ENCODE data around the gene SENP1.

The SENP1 gene

DNA sequence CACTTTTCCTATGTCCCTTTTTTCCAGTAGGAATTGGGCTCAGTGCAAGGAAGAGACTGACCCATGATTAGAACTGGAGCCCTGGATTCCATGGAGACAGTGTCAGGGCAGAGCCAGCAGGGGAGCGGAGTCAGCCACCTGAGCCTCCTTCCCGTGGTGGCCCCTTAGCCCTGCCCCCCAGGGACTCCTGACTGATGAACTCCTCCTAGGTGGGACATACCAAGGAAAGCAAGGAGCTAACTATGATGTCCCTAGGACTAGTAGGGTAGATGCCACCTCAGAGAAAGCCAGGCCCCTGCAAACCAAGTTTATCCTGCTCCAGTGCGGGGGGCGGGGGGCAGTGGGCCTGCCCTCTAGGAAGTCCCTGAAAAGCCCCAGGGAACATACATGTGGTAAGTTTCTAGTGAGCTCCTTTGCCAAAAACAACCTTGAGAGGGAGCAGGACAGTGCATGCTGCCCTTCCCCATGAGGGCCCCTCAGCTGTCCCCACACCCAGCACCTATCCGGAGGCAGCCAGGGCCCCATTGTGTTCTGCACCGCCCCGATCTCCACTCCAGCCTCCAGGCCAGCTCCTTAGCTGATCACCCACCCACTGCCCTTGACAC, 95.4 kb downstream of the SENP1 start:
- H3K27me3 ChIP-seq (ENCODE audit: insufficient read depth, insufficient read length), result peaks cover 99% of the 10 kb centered on the region
- H3K4me1 ChIP-seq (ENCODE audit: insufficient read depth, insufficient read length), result peaks cover 3% of the 10 kb centered on the region
- DNase-seq (ENCODE audit: low read depth, low spot score), result no peak
- H3K9me3 ChIP-seq (ENCODE audit: insufficient read depth, low read length), result no peaks in the 10 kb centered on the region
- H3K9ac ChIP-seq (ENCODE audit: insufficient read length, low read depth), result no peak overlapping the region
- no peak overlapping the region for H3K4me3 ChIP-seq (ENCODE audit: insufficient read length, low read depth)
- TF ChIP-seq YY1 (IDR thresholded peaks at IDR 0.05; ENCODE audit: insufficient read depth, insufficient read length) (no peak), ZNF274 (IDR thresholded peaks at IDR 0.05; ENCODE audit: low read depth, low read length) (no peak), SUZ12 (IDR thresholded peaks at IDR 0.05; ENCODE audit: extremely low read depth, insufficient read depth, insufficient read length) (no peak)
- H3K36me3 ChIP-seq (ENCODE audit: insufficient read depth, insufficient read length, low read length), result no peaks in the 10 kb centered on the region

GRCh38 chr12:48009471-48009870, 96.4 kb downstream of the SENP1 start:
- no peak for DNase-seq (ENCODE audit: low read depth, low spot score)
- Histone ChIP-seq H3K9me3 (ENCODE audit: insufficient read depth, low read length) (no peaks in the 10 kb centered on the region), H3K27me3 (ENCODE audit: insufficient read depth, insufficient read length) (peaks cover 99% of the 10 kb centered on the region), H3K4me1 (ENCODE audit: insufficient read depth, insufficient read length) (peaks cover 9% of the 10 kb centered on the region), H3K4me3 (ENCODE audit: insufficient read length, low read depth) (no peak overlapping the region), H3K9ac (ENCODE audit: insufficient read length, low read depth) (no peak overlapping the region), H3K36me3 (ENCODE audit: insufficient read depth, insufficient read length, low read length) (no peaks in the 10 kb centered on the region)
- TF ChIP-seq SUZ12 (IDR thresholded peaks at IDR 0.05; ENCODE audit: extremely low read depth, insufficient read depth, insufficient read length), result no peak
- no peak for TF ChIP-seq YY1 (IDR thresholded peaks at IDR 0.05; ENCODE audit: insufficient read depth, insufficient read length)
- no peak for TF ChIP-seq ZNF274 (IDR thresholded peaks at IDR 0.05; ENCODE audit: low read depth, low read length)

DNA sequence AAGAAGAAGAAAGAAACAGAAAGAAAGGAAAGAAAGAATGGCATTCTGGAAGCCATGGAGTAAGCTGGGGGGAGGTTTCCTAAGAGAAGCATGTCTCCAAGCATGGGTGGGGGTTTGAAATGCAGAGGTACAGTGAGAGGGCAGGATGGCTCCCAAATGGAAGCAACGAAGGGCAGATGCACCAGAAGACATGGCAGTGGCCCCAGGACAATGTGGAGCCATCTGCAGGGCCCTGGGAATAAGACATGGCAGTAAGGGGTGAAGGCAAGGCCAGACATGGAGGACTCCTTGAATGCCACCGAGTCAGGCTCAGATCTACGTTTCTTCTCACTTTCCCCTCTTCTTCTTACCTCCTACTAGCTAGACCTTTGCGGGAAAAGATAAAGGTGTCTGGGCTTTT, 96.9 kb downstream of the SENP1 start:
- Histone ChIP-seq H3K4me1 (ENCODE audit: insufficient read depth, insufficient read length) (peaks cover 9% of the 10 kb centered on the region), H3K9me3 (ENCODE audit: insufficient read depth, low read length) (no peaks in the 10 kb centered on the region), H3K9ac (ENCODE audit: insufficient read length, low read depth) (no peak overlapping the region), H3K36me3 (ENCODE audit: insufficient read depth, insufficient read length, low read length) (no peaks in the 10 kb centered on the region), H3K27me3 (ENCODE audit: insufficient read depth, insufficient read length) (peaks cover 99% of the 10 kb centered on the region), H3K4me3 (ENCODE audit: insufficient read length, low read depth) (no peak overlapping the region)
- no peak for TF ChIP-seq YY1 (IDR thresholded peaks at IDR 0.05; ENCODE audit: insufficient read depth, insufficient read length)
- TF ChIP-seq SUZ12 (IDR thresholded peaks at IDR 0.05; ENCODE audit: extremely low read depth, insufficient read depth, insufficient read length), result no peak
- TF ChIP-seq ZNF274 (IDR thresholded peaks at IDR 0.05; ENCODE audit: low read depth, low read length), result no peak
- no peak for DNase-seq (ENCODE audit: low read depth, low spot score)

DNA sequence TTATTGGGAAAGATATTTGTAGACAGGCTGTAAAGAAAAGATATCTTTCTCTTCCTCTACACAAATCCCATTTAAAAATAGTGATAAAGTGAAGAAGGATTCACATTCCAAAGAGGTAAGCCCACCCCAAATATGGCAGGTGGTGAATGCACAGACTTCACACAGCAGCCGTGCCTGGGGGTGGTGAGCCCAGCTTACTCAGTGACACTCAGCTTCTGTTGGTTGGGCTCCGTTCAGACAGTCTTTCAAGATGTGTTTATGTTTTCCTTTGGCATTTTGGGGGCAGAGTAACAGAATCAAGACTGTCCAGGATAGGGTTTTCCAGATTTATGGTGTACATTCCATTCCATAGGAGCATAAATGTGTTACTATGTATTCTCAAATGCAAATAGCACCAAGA, 97.5 kb downstream of the SENP1 start:
- peaks cover 99% of the 10 kb centered on the region for H3K27me3 ChIP-seq (ENCODE audit: insufficient read depth, insufficient read length)
- no peak for TF ChIP-seq YY1 (IDR thresholded peaks at IDR 0.05; ENCODE audit: insufficient read depth, insufficient read length)
- TF ChIP-seq SUZ12 (IDR thresholded peaks at IDR 0.05; ENCODE audit: extremely low read depth, insufficient read depth, insufficient read length), result no peak
- TF ChIP-seq ZNF274 (IDR thresholded peaks at IDR 0.05; ENCODE audit: low read depth, low read length), result no peak
- no peak for DNase-seq (ENCODE audit: low read depth, low spot score)
- no peak overlapping the region for H3K4me3 ChIP-seq (ENCODE audit: insufficient read length, low read depth)
- peaks cover 15% of the 10 kb centered on the region for H3K4me1 ChIP-seq (ENCODE audit: insufficient read depth, insufficient read length)
- H3K36me3 ChIP-seq (ENCODE audit: insufficient read depth, insufficient read length, low read length), result no peaks in the 10 kb centered on the region
- no peak overlapping the region for H3K9ac ChIP-seq (ENCODE audit: insufficient read length, low read depth)
- H3K9me3 ChIP-seq (ENCODE audit: insufficient read depth, low read length), result no peaks in the 10 kb centered on the region

DNA sequence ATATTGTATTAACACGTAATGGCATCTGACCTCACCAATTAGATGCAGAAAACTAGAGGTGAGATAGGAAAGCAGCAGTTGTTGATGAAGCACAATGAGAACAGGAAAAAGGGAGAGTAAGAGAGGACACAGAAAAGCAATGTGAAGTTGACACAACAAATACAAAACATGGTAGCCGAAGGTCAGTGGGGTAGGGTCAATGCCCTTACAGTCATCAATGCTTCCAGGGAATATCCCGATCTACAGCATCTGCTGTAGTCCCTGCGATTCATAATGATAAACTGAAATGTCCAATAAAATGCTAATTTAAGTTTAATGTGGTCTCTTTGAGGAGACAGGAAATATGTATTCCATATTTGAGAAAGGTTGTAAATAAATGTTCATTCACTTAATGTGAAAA, 98.7 kb downstream of the SENP1 start:
- Histone ChIP-seq H3K9ac (ENCODE audit: insufficient read length, low read depth) (no peak overlapping the region), H3K9me3 (ENCODE audit: insufficient read depth, low read length) (no peaks in the 10 kb centered on the region), H3K4me3 (ENCODE audit: insufficient read length, low read depth) (no peak overlapping the region), H3K27me3 (ENCODE audit: insufficient read depth, insufficient read length) (peaks cover 99% of the 10 kb centered on the region), H3K36me3 (ENCODE audit: insufficient read depth, insufficient read length, low read length) (no peaks in the 10 kb centered on the region), H3K4me1 (ENCODE audit: insufficient read depth, insufficient read length) (peaks cover 19% of the 10 kb centered on the region)
- TF ChIP-seq YY1 (IDR thresholded peaks at IDR 0.05; ENCODE audit: insufficient read depth, insufficient read length) (no peak), SUZ12 (IDR thresholded peaks at IDR 0.05; ENCODE audit: extremely low read depth, insufficient read depth, insufficient read length) (no peak), ZNF274 (IDR thresholded peaks at IDR 0.05; ENCODE audit: low read depth, low read length) (no peak)
- DNase-seq (ENCODE audit: low read depth, low spot score), result no peak

GRCh38 chr12:48005750-48006021, 100.2 kb downstream of the SENP1 start:
- DNase-seq (ENCODE audit: low read depth, low spot score), result no peak
- Histone ChIP-seq H3K36me3 (ENCODE audit: insufficient read depth, insufficient read length, low read length) (no peaks in the 10 kb centered on the region), H3K9me3 (ENCODE audit: insufficient read depth, low read length) (no peaks in the 10 kb centered on the region), H3K27me3 (ENCODE audit: insufficient read depth, insufficient read length) (peaks cover 87% of the 10 kb centered on the region), H3K4me3 (ENCODE audit: insufficient read length, low read depth) (no peak overlapping the region), H3K9ac (ENCODE audit: insufficient read length, low read depth) (peak overlapping the region; percentile 62), H3K4me1 (ENCODE audit: insufficient read depth, insufficient read length) (peaks cover 19% of the 10 kb centered on the region)
- no peak for TF ChIP-seq YY1 (IDR thresholded peaks at IDR 0.05; ENCODE audit: insufficient read depth, insufficient read length)

DNA sequence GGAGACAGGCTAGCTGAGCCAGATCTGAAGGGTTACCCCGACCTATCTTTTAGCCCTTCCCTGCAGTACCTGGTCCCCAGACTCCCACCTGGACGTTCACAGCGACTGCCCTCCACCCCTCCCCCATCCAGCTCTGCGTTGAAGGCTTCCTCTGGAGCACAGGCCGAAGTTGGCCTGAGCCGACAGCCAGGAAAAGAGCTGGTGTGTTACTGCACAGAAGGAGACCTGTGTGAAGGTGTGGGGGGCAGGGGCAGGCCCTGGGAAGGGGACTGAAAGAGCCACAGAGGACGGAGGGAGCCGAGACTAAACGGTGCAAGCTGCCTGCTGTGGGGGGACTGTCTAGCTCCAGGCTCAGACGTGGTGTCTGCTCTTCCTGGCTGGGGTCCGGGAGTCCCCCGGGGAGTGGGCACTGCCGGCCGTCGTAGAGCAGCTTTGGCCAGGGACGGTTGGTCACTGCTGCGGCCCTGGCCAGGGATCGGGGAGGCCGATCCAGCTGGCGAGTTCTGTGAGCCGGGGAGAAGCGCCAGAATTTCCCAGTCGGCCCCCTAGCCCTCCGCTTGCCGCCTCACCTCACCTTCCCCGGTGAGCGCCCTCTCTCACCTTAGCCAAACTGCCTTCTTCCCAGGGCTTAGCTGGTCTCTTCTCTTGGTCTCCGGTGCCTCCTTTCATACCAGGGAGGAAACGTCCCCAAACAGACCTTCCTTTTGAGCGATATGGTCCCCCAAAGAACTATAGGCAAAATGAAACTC, 100.7 kb downstream of the SENP1 start:
- no peak for TF ChIP-seq YY1 (IDR thresholded peaks at IDR 0.05; ENCODE audit: insufficient read depth, insufficient read length)
- no peak for TF ChIP-seq ZNF274 (IDR thresholded peaks at IDR 0.05; ENCODE audit: low read depth, low read length)
- TF ChIP-seq SUZ12 (IDR thresholded peaks at IDR 0.05; ENCODE audit: extremely low read depth, insufficient read depth, insufficient read length), result peak; percentile 46
- Histone ChIP-seq H3K4me1 (ENCODE audit: insufficient read depth, insufficient read length) (peaks cover 19% of the 10 kb centered on the region), H3K9ac (ENCODE audit: insufficient read length, low read depth) (peak overlapping the region; percentile 62), H3K36me3 (ENCODE audit: insufficient read depth, insufficient read length, low read length) (no peaks in the 10 kb centered on the region), H3K4me3 (ENCODE audit: insufficient read length, low read depth) (peak overlapping the region; percentile 26), H3K9me3 (ENCODE audit: insufficient read depth, low read length) (no peaks in the 10 kb centered on the region), H3K27me3 (ENCODE audit: insufficient read depth, insufficient read length) (peaks cover 87% of the 10 kb centered on the region)
- no peak for DNase-seq (ENCODE audit: low read depth, low spot score)

Data from NT2/D1 (cell line).